ENCODE data around the gene GLRX5.
A peak's percentile ranks its signal among the peaks of the same experiment; 100 is the strongest.

GLRX5 gene

DNA sequence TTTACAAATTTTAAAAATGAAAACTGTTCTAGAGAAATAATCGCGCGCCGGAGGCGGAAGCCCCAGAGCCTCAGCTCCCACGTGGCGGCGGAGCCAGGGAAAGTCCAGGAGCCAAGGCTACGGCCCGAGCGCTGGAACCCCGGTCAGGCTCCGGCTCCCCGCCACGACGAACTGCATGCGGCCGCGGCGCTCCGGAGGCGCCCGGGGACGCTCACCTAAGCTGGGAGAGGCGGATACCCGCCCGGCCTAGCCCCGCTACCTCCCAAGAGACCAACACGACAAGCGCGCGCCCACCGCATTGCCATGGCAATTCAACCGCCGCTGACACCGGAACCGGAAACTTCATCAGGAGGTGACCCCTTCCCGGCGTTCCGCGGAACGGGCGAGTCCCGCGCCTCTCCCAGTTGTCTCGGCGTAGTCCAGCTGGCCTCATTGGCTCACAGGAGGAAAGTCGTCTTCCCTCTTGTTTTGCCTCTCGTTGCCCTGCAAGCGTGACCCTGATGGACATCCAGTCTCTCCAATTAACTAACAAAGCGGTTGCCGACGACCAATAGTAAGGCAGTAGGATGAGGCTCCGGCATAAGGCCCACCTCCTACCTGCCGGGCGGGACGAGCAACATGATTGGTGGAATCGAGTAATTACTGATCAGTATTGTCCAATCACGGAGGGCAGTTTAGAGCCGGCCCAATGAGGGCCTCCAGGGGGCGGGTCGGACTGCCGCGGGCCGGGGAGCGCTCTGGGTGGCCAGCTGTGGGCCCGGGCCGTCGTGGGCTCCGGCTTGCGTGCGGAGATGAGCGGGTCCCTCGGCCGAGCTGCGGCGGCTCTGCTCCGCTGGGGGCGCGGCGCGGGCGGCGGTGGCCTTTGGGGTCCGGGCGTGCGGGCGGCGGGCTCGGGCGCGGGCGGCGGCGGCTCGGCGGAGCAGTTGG lies at the start of gene GLRX5:
GLRX5 (plus strand) TSS at position 752 of the 927 bp plus-strand sequence; CDS start at position 792, 40 bp downstream.
- peak; percentile 94 for DNase-seq (ENCODE audit: low read depth in 2 of 2)

GRCh38 chr14:95485222-95485819 lies 49.5 kb upstream of the GLRX5 start:
- no peak for DNase-seq (ENCODE audit: low read depth in 2 of 2)

DNA sequence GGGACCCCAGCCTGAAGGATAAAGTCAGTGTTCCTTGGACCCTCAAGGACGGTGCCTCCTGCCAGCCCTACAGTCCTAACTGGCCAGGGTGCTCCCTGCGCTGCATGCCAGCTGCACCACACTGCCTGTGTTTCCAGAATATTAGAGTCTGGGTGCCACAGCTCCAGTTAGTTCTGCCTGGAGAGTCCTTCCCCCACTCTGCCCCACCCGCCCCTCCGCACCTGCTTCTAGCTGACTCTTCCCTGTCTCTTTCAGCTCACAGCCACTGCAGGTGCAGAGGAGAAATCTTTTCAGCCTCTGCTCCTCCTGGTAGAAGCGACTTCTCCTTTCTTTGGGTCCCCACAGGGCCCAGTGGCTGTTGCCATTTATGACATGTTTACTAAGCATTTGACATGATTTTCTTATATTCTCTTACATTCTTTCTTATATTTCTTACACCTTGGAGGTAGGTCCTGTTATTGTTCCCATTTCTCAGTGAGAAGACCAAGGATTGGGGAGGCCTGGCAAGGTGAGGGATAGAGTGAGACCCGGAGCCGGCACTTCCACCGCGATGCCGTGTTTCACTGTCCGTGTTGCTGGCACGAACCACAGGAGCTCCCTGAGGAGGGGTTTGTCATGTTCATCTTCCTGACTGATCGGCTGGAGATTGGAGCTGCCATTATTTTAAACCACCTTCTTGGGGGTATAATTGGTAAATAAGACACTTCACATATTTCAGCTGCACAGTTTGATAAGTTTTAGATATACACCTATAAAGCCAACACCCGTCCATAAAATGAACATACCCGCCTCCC lies 47.8 kb upstream of the GLRX5 start:
- DNase-seq (ENCODE audit: low read depth in 2 of 2) = no peak

DNA sequence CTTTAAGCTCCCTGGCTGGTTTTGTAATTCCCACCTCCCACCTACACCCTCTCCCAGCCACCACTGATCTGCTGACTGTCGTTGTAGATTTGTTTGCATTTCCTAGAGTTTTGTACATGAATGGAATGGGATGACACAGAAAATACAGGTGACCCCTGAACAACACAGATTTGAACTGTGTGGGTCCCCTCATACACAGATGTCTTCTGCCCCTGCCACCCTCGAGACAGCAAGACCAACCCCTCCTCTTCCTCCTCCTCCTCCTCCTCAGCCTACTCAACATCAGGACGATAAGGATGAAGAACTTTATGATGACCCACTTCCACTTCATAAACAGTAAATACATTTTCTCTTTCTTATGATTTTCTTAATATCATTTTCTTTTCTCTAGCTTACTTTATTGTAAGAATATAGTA lies 47.2 kb upstream of the GLRX5 start:
- no peak for DNase-seq (ENCODE audit: low read depth in 2 of 2)

- no peak for DNase-seq (ENCODE audit: low read depth in 2 of 2)
Measured at GRCh38 chr14:95488376-95489213, 46.3 kb upstream of the GLRX5 start.

DNA sequence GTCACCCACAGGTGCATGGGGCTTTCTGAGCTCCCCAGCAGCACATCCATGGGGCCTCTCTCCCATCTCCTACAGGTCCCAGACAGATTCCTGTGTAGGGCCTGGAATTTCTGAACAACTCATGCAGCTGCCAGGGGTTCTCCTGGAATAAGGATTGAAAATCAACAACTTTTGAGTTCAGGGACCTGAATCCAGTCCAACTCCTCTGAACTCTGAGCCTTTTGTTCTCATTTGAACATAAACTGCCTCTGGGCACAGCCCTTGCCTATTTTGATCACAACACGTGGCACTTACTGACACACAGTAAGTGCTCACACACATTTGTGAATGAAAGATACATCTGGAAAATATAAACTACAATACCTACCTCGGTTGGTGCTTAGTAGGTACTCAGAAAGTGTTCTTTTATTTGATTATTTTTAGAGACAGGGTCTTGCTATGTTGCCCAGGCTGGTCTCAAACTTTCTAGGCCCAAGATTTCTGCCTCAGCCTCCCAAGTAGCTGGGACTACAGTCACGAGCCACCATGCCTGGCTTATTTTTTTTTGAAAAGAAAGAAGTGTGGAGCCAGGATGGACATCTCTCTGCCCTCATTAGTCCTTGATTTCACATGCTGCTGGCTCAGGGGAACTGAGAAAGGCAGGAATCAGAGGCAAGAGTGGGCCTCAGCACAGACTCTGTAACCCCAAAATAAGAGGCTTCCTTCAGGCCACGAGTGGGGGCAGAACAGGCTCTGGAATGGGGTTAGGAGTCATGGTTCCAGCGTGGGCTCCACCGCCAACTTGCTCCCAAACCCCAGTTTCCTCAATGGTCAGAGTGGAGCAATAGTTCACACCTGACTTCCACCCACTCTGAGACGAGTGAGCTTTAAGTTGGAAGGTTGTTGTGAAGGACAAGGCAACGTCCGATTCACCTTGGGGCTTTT lies 45.4 kb upstream of the GLRX5 start:
- DNase-seq (ENCODE audit: low read depth in 2 of 2) = no peak

DNA sequence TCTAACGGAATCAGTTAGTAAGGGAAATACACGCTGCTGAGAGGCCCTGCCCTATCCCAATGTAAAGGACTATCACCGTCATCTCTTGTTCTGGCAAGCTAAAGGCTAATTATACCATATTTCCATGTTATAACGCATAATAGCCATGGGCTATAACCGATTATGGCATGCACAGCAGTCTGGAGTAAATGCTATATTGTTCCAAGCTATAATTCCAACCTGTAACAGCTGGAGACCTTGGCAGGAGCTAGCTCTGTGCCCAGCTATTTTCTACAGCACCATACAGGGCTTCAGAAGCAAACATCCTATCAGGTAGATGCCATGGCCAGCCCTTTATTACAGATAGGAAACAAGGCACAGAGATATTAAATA lies 44.7 kb upstream of the GLRX5 start:
- DNase-seq (ENCODE audit: low read depth in 2 of 2) = no peak

GRCh38 chr14:95490727-95491451 lies 44.0 kb upstream of the GLRX5 start:
- no peak for DNase-seq (ENCODE audit: low read depth in 2 of 2)

GRCh38 chr14:95491936-95492608 lies 42.8 kb upstream of the GLRX5 start:
- DNase-seq (ENCODE audit: low read depth in 2 of 2) = no peak

DNA sequence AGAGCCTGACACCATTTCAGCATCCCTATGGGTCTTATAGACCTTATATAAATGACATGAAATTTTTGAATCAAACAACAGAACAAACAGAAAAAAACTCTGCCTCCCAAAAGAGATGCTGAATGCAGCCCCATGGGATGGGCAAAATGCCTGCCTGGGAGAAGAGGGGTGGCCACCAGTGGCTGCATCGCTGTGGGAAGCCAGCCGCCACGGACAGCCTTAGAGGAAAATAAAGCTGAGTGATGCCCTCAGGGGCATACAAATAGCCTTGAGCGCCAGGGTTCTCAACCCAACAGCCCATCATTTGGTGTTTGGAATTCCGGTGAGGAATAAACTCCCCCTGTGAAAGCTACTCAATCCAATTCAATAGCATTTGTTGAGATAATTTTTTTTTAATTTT lies 41.3 kb upstream of the GLRX5 start:
- no peak for DNase-seq (ENCODE audit: low read depth in 2 of 2)

- no peak for DNase-seq (ENCODE audit: low read depth in 2 of 2)
Measured at GRCh38 chr14:95493976-95494375, 40.9 kb upstream of the GLRX5 start.

- DNase-seq (ENCODE audit: low read depth in 2 of 2) = no peak
Measured at GRCh38 chr14:95494456-95494855, 40.4 kb upstream of the GLRX5 start.

- no peak for DNase-seq (ENCODE audit: low read depth in 2 of 2)
Measured at GRCh38 chr14:95495076-95495475, 39.8 kb upstream of the GLRX5 start.

GRCh38 chr14:95495538-95496025 lies 39.3 kb upstream of the GLRX5 start:
- DNase-seq (ENCODE audit: low read depth in 2 of 2) = no peak

GRCh38 chr14:95496111-95496681 lies 38.7 kb upstream of the GLRX5 start:
- DNase-seq (ENCODE audit: low read depth in 2 of 2) = no peak

DNA sequence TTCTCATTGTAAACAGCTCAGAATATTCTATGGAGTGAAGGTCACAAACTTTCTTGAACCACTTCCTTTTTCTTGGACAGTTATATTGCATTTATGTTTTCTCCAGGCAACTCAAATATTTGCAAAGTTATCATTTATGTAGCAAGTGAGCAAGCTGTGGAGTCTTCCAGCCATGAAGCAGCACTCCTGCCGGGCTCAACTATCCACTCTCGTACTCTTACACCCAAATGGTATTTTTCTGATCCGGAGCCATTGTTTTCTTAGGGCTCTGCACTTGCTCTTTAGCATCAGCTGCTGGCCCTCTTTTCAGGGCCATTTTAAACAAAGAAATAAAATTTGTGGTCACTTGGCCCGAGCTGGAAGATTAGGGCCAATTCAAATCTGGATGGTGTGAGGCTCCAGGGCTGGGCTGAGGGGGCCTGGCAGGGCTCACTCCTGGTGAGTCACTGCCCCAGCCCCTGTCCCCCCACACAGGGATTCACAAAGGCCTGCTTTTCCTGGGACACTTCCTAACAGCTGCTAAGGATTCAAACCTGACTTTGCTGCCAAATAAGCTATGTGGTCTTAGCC lies 38.1 kb upstream of the GLRX5 start:
- DNase-seq (ENCODE audit: low read depth in 2 of 2) = no peak

DNA sequence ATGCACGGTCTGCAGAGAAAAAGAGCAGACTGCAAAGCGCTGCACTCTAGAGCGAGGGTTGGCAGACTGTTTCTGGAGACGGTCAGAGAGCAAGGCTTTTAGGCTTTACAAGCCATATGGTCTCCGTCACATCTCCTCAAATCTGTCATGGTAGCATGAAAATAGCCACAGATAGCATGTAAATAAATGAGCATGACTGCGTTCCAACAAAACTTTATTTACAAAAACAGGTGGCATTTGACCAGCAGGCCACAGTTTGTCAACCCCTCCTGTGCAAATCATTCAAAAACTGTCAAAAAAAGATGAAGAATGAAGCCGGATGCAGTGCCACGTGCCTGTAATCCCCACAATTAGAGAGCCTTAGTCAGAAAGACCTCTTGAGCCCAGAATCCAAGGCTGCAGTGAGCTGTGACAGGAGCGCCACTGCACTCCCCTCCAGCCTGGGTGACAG lies 37.3 kb upstream of the GLRX5 start:
- DNase-seq (ENCODE audit: low read depth in 2 of 2) = no peak

Data from stimulated activated CD8-positive, alpha-beta memory T cell treated with anti-CD3 and anti-CD28 coated beads, Interleukin-2, amount 100 ng/mL, for 1 hour (primary cell).